ENCODE results near the gene METTL22. TPM values are rescaled to one million over a fixed set of nuclear protein-coding genes. Genes with fewer than 3 reads are reported as not detected.

Gene METTL22
- total and polyA plus RNA-seq, 12 donors = 8.4 to 67.1 (median 25.3) TPM

DNA sequence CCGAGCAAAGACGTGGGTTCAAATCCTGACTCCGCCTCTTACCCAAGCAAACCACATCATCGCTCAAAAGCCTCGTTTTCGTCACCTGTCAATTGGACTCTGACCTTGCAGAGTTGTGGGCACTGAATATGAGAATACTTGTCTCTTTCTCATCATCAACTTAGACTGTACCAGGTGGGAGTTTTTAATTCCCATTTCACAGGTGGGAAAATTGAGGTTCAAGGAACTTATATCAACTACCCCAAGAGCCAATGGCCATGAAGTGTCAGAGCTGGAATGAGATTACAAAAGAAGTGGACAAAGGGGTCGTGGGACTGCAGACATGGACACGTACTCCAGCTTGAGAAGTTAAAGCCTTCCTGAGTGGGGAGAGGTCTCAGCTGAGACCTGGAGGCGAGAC lies 41.9 kb upstream of the METTL22 start:
- no peak overlapping the region for H3K27ac ChIP-seq
- no peak overlapping the region for H3K4me3 ChIP-seq
- no peaks in the 10 kb centered on the region for H3K4me1 ChIP-seq (replicated peaks in 1 of 2)
- peaks cover 4% of the 10 kb centered on the region for H3K27me3 ChIP-seq
- TF ChIP-seq POLR2A (IDR thresholded peaks at IDR 0.05) = no peak
- TF ChIP-seq, protein P1, sequence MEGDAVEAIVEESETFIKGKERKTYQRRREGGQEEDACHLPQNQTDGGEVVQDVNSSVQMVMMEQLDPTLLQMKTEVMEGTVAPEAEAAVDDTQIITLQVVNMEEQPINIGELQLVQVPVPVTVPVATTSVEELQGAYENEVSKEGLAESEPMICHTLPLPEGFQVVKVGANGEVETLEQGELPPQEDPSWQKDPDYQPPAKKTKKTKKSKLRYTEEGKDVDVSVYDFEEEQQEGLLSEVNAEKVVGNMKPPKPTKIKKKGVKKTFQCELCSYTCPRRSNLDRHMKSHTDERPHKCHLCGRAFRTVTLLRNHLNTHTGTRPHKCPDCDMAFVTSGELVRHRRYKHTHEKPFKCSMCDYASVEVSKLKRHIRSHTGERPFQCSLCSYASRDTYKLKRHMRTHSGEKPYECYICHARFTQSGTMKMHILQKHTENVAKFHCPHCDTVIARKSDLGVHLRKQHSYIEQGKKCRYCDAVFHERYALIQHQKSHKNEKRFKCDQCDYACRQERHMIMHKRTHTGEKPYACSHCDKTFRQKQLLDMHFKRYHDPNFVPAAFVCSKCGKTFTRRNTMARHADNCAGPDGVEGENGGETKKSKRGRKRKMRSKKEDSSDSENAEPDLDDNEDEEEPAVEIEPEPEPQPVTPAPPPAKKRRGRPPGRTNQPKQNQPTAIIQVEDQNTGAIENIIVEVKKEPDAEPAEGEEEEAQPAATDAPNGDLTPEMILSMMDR (IDR thresholded peaks at IDR 0.05) = no peak
- no peaks in the 10 kb centered on the region for H3K36me3 ChIP-seq (replicated peaks in 1 of 2)
- DNase-seq = no peak
- WGBS, 4 donors = 76 to 86% (median 82%) methylated on average over 9 of the region's 9 CpGs
- intact Hi-C loops (cut with DNase I) = no loop called here
- no peaks in the 10 kb centered on the region for H3K9me3 ChIP-seq (replicated peaks in 1 of 3)

DNA sequence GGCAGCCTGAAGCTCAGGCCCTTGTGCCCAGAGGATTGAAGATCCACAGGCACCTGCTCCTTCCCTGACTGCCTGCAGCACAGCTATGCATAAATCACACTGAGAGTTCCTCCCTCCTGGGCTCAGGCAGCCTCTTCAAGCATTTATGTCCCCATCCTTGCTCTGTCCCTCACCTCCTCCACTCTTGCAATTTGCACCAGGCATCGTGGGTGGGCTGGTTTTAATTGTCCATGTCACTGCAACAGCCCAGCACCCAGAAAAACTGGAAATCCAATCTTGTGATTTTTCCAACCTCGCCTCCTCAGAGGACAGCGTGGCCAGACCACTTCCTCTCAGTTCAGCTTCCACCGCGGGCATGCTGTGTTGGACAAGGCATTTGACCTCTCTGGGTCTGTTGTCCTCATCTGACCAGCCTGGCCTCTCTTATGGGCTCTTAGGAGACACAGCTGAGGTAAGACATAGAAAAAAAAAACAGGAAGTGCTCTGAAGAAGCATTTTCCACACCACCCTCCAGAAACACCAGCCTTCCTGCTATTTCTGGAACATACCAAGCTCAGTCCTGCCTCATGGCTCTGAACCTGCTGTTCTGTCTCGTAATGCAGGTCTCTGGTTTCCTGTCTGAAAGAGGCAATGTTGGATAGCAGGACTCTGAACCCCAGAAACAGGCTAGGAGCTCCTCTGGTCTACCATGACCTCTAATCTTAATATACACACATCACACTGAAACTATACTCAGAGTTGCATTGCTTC lies 39.5 kb upstream of the METTL22 start:
- DNase-seq = peak in 6 of 7 donors; percentile 19 to 69 (median 50)
- no peaks in the 10 kb centered on the region for H3K27me3 ChIP-seq
- no peak overlapping the region for H3K4me3 ChIP-seq
- no peaks in the 10 kb centered on the region for H3K4me1 ChIP-seq (replicated peaks in 1 of 2)
- no peak for TF ChIP-seq POLR2A (IDR thresholded peaks at IDR 0.05)
- TF ChIP-seq, protein P1 (IDR thresholded peaks at IDR 0.05) = no peak
- intact Hi-C loops (cut with DNase I) = no loop called here
- no peaks in the 10 kb centered on the region for H3K9me3 ChIP-seq (replicated peaks in 1 of 3)
- H3K27ac ChIP-seq = peak overlapping the region in 1 of 5 donors; percentile 34
- H3K36me3 ChIP-seq (replicated peaks in 1 of 2) = no peaks in the 10 kb centered on the region
- 28 to 45% (median 38%) methylated on average over 5 to 6 of the region's 6 CpGs for WGBS, 4 donors

- TF ChIP-seq POLR2A (IDR thresholded peaks at IDR 0.05) = no peak
- TF ChIP-seq, protein P1 (IDR thresholded peaks at IDR 0.05) = no peak
- no peaks in the 10 kb centered on the region for H3K4me1 ChIP-seq (replicated peaks in 1 of 2)
- H3K36me3 ChIP-seq (replicated peaks in 1 of 2) = no peaks in the 10 kb centered on the region
- no peak for DNase-seq
- H3K27me3 ChIP-seq = peaks cover 3% of the 10 kb centered on the region
- H3K9me3 ChIP-seq (replicated peaks in 1 of 3) = no peaks in the 10 kb centered on the region
- 78 to 89% (median 82%) methylated on average over 3 of the region's 3 CpGs for WGBS, 4 donors
- no peak overlapping the region for H3K4me3 ChIP-seq
- intact Hi-C loops (cut with DNase I) = no loop called here
- H3K27ac ChIP-seq = no peak overlapping the region
Measured at GRCh38 chr16:8583199-8583598, 38.3 kb upstream of the METTL22 start.

DNA sequence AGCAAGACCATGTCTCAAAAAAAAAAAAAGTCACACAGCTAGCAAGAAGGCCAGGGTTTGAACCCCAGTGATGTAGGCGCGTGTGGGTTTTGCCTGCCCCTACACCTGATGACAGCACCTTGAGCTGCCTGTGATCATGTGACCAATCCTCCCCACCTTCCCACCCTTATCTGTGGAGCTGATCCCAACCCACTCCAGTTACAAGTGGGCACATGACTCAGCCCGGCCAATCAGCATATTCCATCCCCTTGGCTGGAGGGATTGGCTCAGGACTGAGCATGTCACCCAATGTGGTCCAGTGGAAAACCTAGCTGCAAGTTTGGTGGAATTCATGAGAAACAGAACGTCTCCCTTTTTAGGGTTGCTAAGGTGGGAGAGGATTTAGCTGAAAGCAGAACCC lies 37.8 kb upstream of the METTL22 start:
- Histone ChIP-seq H3K27me3 (peaks cover 3% of the 10 kb centered on the region), H3K36me3 (replicated peaks in 1 of 2) (no peaks in the 10 kb centered on the region), H3K4me1 (replicated peaks in 1 of 2) (no peaks in the 10 kb centered on the region), H3K4me3 (no peak overlapping the region), H3K9me3 (replicated peaks in 1 of 3) (no peaks in the 10 kb centered on the region), H3K27ac (no peak overlapping the region)
- no peak for TF ChIP-seq POLR2A (IDR thresholded peaks at IDR 0.05)
- TF ChIP-seq, protein P1 (IDR thresholded peaks at IDR 0.05) = no peak
- DNase-seq = no peak
- 70 to 78% (median 74%) methylated on average over 4 of the region's 4 CpGs for WGBS, 4 donors
- intact Hi-C loops (cut with DNase I) = no loop called here

Data from adrenal gland (tissue), 12 donors.